Measurements from ENCODE around the gene NIPAL3. TPM values are rescaled to one million over a fixed set of nuclear protein-coding genes. Genes with fewer than 3 reads are reported as not detected.
A peak's percentile ranks its signal among the peaks of the same experiment; 100 is the strongest.

Gene NIPAL3
- total RNA-seq, 1 experiment from 2014 or later = 25.2 TPM

DNA sequence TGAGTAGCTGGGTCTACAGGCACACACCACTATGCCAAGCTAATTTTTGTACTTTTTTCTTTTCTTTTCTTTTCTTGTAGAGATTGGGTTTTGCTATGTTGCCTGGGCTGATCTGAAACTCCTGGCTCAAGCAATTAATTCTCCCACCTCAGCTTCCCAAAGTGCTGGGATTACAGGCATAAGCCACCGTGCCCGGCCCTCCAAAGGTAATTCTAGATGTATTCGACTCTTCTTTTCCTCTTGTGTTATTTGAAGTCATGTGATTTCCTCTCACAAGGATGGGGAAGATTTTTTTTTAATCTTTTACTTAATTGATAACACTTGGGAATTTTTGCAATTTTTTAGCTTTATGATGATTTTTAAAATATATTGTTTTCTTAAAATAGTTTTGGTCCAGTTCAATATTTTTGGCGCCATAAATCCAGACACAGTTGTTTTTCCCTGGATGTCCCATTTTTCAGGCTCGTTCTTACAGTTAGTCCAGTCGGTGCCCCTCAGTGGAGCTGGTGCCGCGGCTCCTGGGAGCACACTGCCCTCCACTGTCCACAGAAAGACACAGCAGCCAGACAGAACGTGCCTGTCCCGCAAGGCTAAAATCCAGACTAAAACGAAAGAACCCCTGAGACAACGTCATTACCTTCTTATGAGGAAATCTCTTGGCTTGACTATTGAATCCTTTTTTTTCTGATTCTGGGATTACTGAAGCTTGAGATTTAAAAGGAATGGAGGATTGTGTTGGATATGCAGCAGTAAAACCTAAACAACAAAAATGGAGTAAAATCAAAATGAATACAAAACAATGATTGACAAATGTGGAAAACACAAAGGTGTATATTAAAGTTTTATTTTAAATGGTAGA is 24.4 kb upstream of the NIPAL3 start:
- DNase-seq (ENCODE audit: low spot score) = peak; percentile 86

DNA sequence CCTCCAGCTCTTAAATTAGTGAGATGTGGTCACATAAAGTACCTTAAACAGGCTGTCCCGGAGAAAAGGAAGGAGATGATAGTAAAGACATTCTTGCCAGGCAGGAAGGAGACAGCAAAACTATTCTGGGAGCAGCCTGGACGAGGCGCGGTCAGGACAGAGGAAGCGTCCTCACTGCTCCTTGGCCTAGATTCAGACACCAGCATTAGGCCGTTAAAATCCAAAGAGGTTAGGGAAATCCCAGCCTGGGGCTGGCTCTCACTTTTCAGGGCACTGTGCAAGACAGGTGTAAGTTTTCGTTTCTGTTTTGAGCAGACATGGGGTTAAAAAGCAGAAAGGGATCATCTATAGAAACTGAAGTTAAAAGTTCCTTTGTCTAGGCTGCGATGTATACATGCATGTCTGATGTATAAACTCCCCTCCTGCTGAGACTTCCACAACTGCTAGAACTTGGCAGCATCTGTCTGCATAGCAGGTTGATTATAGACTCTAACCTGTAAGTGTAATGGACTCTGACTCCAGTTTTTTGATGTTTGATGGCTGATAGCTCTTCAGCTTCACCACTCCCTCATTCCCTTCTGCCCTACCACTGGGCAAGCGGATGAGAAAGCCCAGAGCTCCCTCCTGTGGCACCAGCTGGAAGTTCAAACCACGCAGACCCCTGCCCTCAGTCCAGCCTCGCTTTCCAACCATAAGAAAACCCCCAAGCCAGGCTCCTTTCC is 23.6 kb upstream of the NIPAL3 start:
- DNase-seq (ENCODE audit: low spot score) = peak; percentile 84

DNA sequence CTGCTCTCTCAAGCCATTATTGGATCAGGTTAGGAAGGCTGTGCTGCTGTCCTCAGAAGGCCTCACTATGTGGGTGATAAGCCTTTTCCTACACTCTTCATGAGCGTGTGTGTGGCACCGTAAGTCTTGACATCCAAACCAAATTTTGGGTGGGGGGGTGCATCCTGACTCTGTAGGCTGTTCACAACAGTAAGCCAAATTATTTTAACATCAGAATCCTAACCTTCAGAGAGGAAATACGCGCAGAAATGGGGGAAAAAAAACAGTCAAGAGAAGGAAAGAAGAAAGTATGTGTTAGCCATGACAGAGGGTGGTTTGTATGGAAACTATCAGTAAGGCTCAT is 23.0 kb upstream of the NIPAL3 start:
- DNase-seq (ENCODE audit: low spot score) = no peak

DNA sequence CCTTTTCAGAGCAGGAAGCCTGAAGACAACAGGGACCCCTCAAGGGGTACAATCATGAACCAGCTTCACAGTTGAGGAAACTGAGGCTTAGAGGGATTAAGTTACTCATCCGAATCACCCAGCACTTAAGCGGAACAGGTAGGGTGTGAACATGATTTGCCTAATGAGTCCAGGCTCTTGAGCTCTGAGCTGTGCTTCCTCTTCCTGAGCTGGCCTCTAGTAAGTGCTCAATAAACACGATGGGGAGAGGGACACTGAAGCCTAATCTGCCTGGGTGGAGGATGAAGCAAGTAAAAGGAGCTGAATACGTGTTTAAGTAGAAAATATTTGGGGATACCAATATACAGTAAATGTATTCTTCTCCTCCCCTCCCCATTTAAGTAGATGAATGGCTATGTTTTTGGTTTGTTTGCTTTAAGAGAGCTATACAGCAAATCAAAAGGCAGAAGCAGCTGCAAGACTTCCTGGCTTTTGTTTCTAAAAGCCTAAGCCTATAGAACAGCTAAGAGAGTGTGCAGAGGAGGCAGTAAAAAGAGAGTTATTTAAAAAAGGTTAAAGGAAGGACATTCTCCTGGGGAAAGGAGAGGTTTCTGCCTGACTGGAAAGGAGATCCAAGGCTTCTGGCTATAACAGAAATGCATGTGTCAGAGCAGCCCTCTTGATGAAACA is 22.5 kb upstream of the NIPAL3 start:
- DNase-seq (ENCODE audit: low spot score) = no peak

DNA sequence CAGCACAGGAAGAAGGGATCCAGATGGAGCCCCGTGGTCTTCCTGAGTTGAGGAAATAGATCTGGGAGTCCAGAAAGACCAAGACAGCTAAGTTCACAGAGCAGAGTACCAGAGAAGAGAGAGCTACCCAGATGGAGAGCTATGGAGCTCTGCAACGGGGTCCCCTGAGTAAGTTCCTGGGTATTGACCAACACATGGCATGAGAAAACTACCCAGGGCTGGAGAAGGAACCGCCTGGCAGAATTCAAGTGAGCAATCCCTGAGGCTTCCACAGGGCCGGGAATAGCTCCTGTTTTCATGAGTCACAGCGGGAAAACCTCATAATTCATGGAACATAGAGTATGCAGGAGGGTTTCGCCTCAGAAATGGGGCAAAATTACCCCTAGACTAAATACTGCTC is 21.7 kb upstream of the NIPAL3 start:
- no peak for DNase-seq (ENCODE audit: low spot score)

DNA sequence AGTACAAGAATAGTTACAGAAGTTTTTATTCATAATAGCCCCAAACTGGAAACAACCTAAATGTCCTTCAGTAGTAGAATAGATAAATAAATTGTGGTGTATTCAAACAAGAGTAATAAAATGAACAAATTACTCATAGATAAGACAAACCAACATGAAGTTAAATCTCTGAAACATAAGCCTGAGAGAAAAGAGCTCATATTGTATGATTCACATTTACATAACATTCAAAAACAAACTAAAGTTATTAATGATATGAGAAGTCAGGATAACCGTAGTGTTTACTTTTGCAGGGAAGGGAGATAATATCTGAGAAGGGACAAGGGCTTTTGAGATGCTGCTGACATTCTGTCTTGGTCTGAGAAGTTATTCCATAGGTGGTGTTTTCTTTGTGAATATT is 15.5 kb upstream of the NIPAL3 start:
- DNase-seq (ENCODE audit: low spot score) = no peak

DNA sequence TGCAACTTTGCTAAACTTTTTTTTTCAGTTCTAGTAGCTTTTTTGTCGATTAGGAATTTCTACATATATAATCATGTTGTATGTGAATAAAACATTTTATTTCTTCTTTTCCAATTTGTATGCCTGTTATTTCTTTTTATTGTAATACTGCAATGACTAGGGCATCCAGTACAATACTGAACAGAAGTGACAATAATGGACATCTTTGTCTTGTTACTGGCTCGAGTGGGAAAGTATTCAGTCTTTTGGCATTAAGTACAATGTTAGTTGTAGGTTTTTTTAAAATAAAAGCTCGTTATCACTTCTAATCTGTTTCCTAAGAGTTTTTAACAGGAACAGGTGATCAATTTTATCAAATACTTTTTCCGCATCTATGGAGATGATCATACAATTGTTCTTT is 11.8 kb upstream of the NIPAL3 start:
- DNase-seq (ENCODE audit: low spot score) = no peak

DNA sequence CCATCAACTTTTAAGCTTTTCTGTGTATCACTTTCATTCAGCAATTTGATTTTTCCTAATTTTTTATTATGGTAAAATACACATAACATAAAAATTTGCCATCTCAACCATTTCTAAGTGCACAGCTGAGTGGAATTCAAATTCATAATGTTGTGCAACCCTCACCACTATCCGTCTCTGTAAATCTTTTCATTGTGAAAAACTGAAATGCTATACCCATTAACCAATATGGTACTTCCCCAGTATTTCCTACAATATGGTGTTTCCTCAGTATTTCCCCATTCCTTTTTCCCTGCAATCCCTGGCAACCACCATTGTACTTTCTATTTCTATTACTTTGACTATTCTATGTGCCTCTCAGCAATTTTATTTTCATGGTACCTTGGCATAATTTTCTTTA is 8.8 kb upstream of the NIPAL3 start:
- DNase-seq (ENCODE audit: low spot score) = no peak

DNA sequence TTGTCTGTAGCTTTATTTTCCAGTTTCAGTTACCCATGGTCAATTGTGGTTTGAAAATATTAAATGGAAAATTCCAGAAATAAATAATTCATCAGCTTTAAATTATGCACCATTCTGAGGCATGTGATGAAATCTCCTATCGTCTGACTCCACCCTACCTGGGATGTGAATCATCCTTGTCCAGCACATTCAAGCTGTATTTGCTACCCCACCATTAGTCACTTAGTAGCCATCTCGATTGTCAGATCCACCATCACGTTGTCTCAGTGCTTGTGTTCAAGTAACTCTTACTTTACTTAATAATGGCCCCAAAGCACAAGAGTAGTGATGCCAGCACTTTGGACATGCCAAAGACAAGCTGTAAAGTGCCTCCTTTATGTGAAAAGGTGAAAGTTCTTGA is 6.1 kb upstream of the NIPAL3 start:
- no peak for DNase-seq (ENCODE audit: low spot score)

DNA sequence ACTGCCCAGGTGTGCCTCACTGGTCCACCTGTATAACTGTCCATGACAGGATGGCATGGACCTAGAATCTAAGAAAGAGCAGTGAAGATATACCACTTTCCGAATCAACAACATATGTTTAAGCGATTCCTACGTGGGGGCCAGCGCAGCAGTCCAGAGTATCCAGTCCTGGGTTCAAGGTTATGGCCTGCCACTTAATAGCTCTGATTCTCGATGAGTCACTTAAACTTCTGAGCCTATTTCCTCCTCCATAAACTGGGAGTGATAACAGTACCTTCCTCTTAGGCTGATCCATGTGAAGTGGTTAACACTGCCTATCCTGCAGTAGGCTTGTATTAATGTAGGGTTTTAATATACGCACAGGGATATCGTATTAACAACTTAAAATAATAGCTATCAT is 4.9 kb upstream of the NIPAL3 start:
- no peak for DNase-seq (ENCODE audit: low spot score)

DNA sequence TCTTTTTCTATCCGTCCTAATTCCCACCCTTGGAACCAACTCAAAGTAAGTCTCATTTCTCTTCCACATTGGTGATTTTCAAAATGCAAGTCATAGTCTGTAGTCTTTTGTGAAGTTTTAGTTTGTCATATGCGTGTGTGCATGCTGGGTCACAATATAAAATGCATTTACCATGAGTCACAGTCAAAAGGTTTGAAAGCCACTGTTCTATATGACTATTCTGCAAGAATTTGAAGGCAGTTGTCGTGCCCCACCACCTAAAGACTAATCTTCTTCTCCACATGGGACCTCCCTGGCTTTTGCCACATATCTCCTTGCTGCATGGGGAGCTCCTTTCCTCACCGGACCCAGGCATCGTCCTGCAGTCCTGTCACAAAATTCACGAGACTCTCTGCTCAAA is 3.6 kb upstream of the NIPAL3 start:
- DNase-seq (ENCODE audit: low spot score) = no peak

DNA sequence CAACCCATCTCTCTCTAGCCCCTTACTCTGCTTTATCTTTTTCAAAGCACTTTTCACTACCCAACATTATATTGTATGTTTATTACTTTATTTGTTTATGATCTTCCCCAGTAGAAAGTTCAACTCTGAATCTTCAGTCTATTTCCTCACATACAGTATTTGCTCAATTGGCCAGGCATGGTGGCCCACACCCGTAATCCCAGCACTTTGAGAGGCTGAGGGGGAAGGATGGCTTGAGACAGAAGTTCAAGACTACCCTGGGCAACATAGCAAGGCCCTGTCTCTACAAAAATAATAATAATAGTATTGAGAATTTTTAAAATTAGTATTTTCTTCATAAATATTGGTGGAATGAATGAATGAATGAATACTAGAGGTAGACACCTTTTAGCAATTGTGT is 3.2 kb upstream of the NIPAL3 start:
- no peak for DNase-seq (ENCODE audit: low spot score)

DNA sequence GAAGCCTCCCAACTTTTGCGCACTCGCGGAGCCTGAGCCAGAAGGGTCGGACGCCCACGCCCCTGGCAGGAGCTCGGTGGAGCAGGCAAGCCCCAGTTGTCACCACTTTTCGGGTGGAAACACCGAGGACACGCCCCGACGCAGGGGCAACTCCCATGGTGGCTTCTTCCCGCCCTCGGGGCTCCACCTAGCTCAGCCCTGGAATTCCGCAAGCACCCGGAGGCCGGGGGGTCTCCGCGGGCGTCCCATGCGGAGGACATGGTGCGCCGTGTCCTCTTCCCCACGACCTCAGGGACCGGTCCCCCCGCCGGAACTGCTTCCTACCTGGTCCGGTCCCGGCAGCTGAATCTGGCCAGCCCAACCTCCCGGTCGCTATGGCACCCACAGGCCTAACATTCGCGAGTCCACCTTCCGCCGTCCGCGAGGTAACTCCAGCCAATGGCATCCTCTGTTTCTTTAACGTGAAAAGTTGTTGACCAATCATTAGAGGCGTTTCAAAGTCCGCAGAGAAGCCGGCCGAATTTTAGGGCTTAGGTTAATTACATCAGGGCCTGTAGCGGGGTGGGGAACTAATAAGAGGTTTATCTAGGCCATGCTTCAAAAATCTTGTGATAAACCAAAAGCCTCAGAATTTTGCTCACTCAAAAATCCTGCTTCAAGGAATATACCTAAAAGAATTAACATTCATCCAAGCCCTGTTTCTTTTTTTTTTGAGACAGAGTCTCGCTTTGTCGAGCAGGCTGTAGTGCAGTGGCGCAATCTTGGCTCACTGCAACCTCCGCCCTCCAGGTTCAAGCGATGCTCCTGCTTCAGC is 2.0 kb upstream of the NIPAL3 start, which contains the start of gene STPG1:
Gene STPG1 (minus strand): TSS at position 433 of the 814 bp plus-strand sequence. CDS start 12,394 bp downstream, outside the sequence.
- DNase-seq (ENCODE audit: low spot score) = peak; percentile 99

DNA sequence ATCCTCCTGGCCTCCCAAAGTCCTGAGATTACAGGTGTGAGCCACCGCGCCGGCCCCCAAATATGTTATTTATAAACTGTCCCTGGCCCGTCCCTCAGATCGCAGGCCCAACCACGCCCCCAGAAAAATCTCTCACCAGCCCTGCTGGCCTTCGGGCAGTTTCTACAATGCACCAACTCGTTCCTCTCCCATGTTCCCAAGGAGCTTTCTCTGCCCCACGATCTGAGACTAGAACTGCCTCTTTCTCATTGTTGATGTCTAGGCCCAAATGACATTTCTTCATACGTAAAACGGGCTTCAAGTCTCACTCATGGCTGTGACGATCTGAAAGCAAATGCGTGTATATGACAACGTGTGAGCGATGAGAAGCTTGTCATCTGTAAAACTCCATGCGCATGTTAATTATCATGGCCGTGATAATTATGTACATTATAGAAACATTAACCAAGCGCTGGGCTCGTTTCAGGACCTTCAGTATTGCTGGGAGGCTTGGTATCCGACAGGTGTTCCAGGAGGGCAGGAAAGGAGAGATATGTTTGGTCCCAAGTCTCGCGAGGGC is 748 bp upstream of the NIPAL3 start:
- DNase-seq (ENCODE audit: low spot score) = no peak

DNA sequence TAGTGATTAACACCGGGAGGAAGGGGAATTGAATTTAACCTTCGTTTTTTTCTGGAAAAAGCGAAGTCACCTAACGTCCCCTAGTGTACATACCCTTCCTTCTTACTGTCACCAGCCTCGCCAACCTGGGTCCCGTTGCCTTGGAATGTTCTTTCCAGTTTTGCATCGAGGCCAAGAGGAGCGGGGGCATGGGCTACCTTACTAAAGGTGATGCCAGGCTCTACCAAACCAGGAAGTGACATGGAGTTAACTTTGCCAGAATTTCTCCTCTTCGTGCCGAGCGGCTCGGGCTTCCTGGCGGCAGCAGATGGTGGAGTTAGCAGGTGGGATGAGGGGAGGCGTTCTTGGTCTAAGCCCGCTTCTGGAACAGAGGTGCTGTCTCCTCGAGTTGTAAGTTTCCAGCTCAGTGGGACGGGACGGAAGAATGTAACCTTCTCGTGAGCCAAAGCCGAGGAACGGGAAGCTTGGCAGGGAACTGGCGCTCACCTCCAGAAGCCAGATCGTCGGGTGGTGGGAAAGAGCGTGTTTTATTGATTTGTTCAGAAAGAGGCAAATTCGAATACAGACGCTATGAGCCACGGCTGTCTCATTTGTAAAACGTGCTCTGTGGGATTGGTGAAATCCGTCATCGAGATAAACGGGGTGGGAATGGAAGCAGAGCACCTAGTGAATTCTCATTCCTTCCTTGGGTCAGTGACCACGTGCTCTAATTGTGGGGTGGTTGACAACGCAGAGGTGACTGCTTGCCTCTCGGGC is 486 bp downstream of the NIPAL3 start:
- DNase-seq (ENCODE audit: low spot score) = peak; percentile 52

DNA sequence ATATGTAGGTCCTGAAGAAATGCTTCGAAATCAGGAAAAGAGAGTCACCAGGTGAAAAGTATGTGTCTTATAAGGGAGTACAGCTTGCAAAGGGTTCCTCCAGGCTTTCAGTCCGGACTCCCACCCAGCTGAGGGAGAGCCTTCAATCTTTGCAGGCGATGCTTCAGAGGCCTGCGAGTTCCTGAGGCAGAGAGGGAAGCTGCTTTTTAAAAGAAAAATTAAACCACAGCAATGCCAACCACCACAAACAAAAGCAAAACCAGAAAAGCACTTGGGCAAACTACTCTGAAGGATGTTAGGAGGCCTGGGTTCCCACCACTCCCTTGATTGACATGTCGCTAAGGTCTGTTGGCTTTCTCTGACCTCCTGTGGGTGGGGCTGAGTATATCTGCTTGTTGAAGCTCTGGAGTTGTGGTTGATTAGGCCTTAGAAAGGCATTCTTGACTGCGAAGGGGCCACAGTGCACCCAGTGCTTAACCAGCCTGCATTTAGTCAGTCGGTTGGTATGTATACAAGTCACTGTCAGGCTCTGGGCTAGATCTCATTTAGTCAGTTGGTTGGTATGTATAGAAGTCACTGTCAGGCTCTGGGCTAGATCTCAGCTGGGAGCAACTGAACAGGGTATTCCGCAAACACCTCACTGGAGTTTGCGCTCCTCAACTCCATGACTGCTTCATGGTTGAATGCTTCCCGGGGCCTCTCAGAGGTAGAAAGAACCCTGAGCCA is 1.2 kb downstream of the NIPAL3 start:
- peak; percentile 50 for DNase-seq (ENCODE audit: low spot score)

DNA sequence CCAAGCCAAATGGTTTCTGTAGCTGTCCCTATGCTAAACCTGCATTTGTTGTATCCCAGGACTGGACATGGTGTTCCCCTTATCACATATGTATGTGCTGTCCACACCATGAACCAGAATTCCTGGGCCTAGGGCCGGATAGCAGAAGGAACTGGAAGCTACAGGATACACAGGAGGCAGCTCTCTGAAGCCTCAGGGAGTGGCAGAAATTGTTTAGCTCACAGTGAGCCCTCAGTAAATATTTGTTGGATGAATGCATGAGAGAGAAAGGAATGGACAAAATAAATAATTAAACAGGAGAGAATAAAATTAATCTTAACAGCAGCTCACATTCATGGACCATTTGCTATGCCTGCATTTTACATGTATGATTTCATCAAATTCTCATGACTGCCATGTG is 2.1 kb downstream of the NIPAL3 start:
- no peak for DNase-seq (ENCODE audit: low spot score)

DNA sequence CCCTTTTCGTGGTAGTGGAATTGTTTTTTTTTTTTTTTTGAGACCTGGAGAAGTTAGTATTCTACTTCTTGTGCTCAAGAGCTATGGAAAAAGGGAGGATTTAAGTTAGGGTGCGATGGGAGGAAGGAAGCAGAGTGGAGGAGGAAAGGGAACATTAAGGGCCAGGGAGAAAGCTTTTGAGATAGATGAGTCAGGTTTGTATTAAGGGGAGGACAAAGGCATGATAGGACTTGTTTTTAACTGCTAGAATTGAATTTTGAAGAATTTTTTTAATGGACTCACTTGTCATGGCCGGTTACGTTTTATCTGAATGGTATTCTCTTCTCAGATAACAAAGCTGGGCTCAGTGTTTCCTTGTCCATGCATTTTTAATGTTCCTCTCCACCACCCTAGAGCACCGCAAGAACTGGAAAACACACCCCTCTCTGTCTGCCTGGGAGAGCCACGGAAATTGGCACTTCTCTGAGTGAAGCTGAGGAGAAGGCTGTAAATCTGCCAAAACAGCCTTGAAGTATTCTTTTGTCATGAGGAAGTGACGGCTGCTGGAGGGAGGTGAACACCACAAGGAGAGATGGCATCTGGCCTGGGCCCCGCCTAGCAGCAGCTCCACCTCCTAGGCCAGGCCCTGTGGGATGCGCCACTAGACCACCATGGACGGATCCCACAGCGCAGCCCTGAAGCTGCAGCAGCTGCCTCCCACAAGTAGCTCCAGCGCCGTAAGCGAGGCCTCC is 3.5 kb downstream of the NIPAL3 start:
- DNase-seq (ENCODE audit: low spot score) = peak; percentile 80

DNA sequence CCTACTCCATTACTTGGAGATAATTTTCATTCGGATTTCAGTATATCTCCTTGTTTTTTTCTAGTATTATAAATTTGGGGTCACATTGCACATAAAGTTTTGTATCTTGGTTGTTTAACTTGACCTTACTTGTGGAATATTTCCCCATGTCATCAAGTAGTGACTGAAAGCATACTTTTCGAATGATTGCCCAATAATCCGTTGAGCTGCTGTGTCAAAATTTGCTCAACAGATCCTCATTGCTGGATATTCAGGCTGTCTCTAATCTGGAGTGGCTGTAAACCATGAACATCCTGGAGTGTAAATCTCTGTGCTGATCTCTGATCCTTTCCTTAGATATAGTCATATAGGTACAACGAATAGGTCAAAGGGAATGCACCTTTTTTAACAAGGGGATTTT is 4.9 kb downstream of the NIPAL3 start:
- DNase-seq (ENCODE audit: low spot score) = no peak

All from HT-29 (cell line).